PC-3 (cell line): Measurements from ENCODE around the gene METTL16.

Experiments
- EZH2 ChIP-seq: fragments of 300-600 bp; sonication (generic); IDR thresholded peaks from one replicate; pipeline ENCODE4 v1.6.1; 2017; ENCODE audit warnings: antibody characterized with exemption, mild to moderate bottlenecking, low read length; ENCODE audit not compliant: unreplicated experiment
- EZH2phosphoT487 ChIP-seq: fragments of 300-600 bp; sonication (generic); IDR thresholded peaks from 2 replicates; pipeline ENCODE4 v1.6.1; 2018; ENCODE audit warnings: mild to moderate bottlenecking, antibody characterized with exemption, low read length, borderline replicate concordance
- TF ChIP-seq, protein P1 (sequence below): fragments of 300-600 bp; sonication (generic); conservative IDR thresholded peaks from 2 replicates; pipeline ENCODE4 v1.5.1; 2017; ENCODE audit warnings: antibody characterized with exemption, low read depth, mild to moderate bottlenecking, low read length

- TF ChIP-seq, protein P1, sequence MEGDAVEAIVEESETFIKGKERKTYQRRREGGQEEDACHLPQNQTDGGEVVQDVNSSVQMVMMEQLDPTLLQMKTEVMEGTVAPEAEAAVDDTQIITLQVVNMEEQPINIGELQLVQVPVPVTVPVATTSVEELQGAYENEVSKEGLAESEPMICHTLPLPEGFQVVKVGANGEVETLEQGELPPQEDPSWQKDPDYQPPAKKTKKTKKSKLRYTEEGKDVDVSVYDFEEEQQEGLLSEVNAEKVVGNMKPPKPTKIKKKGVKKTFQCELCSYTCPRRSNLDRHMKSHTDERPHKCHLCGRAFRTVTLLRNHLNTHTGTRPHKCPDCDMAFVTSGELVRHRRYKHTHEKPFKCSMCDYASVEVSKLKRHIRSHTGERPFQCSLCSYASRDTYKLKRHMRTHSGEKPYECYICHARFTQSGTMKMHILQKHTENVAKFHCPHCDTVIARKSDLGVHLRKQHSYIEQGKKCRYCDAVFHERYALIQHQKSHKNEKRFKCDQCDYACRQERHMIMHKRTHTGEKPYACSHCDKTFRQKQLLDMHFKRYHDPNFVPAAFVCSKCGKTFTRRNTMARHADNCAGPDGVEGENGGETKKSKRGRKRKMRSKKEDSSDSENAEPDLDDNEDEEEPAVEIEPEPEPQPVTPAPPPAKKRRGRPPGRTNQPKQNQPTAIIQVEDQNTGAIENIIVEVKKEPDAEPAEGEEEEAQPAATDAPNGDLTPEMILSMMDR = no peak
- no peak for TF ChIP-seq EZH2
- no peak for TF ChIP-seq EZH2phosphoT487
These were observed 113.5 kb downstream of the METTL16 start for GRCh38 chr17:2398182-2398581.
